Epithelial cell of proximal tubule (primary cell): ENCODE results near the gene CST11. TPM values are rescaled to one million over a fixed set of nuclear protein-coding genes. Genes with fewer than 3 reads are reported as not detected.
"Not testable (repeated sequence)": the region's sequence is repeated elsewhere in the genome, so short reads cannot be mapped to it uniquely, and the experiment has no call there.

ENCODE experiments used
- DNase-seq: peaks from one replicate; pipeline ENCODE4 v3.0.0-alpha.2; 2011; ENCODE audit warnings: low read depth
- H3K4me3 ChIP-seq: 2 replicates; pipeline ENCODE4 v1.5.1; 2011; ENCODE audit warnings: low read depth, mild to moderate bottlenecking, low read length
- CTCF ChIP-seq: conservative IDR thresholded peaks from 2 replicates; pipeline ENCODE4 v1.5.1; 2012; ENCODE audit warnings: low read depth, mild to moderate bottlenecking, low read length
- total RNA-seq: library from RNA; depleted of rRNA; stranded (reverse); fragments of >200 nt; gene quantifications from 2 replicates; pipeline ENCODE4 v1.2.3, GENCODE V29; 2015

Gene CST11
- total RNA-seq, 1 donor from 2014 or later: not detected

DNA sequence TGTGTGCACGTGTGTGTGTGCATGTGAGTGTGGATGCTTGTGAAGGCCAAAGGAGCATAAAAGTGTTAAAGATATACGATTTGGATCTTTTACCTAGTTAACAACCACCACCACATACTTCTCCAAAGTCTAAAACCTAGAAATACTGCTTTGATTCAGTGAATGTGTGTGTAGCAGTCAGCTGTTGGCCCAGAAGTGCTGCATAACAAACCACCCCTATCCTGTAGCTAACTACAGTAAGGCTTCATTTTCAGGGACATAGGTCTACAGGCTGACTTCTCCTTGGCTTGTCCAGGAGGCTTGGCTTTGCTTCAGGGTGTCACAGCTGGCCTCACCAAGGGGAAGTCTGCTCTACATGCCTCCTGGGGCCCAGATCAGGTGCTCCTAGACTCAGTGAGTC lies 35.8 kb upstream of the CST11 start:
- DNase-seq: no peak
- TF ChIP-seq CTCF: no peak

DNA sequence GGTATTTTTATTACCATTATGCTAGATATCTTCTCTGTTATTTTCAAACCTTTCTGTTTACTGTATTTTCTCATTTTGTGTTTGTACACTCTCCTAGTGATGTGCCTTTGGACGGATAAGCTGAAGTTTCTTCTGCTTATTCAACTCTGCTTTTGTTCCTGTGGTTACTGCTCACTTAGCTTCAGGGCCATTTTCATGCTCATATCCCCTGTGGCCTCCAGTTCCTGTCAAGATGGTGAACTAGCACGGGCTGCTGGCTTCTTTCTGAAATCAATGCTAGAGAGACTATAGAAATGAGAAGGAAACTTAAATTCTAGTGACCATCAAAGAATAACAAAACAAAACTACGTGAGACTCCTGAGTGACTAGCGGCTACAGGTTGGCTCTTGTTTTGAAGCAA lies 31.4 kb upstream of the CST11 start:
- TF ChIP-seq CTCF: no peak
- DNase-seq: no peak
- no peak overlapping the region for H3K4me3 ChIP-seq

More for the DNA sequence above, 35.8 kb upstream of the CST11 start:
- no peak overlapping the region for H3K4me3 ChIP-seq

DNA sequence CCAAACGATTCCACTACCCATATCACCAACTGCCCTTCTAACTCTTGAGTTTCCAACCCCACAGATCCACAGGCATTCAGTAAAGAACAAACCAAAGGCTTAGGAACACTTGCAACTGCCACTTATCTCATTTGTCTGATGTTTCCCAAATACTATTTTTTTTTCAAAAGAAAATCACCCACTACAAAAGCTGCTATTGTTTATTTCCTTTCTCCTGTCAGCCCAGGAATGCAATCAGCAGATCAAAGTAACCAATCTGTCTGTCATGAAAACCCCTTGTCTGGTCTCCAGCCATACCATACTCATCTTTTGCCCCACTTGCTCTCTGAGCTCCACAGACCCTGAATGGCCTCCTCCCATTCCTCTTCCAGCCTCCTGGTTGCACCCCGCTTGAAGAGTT lies 29.5 kb upstream of the CST11 start:
- DNase-seq: no peak
- no peak overlapping the region for H3K4me3 ChIP-seq
- TF ChIP-seq CTCF: no peak

DNA sequence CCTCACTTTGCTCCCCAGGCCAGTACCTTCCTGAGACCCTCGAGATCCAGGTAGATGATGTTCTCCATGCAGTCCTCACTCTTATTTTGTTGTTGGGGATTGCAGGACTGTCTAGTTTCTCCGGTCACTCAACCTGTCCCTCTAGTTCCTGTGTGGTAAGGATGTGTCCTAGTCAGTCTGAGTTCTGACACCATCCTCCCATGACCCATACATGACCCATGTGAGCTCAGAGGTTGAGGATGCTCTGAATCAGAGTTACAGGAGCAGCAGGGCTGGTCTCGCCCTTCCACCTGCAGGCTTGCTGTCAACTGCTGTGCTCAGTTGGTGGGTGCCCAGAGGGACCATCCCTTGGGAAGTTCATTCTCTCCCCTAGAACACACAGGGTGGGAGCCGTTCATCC lies 26.4 kb upstream of the CST11 start:
- DNase-seq: no peak
- no peak overlapping the region for H3K4me3 ChIP-seq
- TF ChIP-seq CTCF: no peak

DNA sequence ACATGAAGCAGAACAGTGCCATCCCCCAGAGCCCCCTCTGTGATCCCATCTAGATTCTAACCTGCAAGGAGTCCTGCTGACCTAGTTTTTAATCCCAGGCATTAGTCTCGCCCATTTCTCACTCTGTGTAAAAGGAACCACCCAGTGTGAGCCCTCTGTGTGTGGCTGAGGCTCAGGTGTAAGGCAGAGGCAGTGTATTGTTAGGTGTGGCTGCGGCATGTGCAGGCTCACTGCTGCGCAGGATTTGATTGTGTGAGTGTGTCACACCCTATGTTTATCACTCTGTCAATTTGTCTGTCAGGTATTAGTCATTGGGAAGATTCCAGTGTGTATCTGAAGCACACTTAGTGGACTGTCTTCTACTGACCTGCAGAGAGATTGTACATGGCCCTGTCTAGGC lies 24.5 kb upstream of the CST11 start:
- no peak for DNase-seq
- TF ChIP-seq CTCF: no peak
- H3K4me3 ChIP-seq: no peak overlapping the region

- no peak for TF ChIP-seq CTCF
- no peak overlapping the region for H3K4me3 ChIP-seq
- DNase-seq: no peak
Measured at GRCh38 chr20:23476015-23476754, 23.5 kb upstream of the CST11 start.

GRCh38 chr20:23475395-23475794 lies 22.7 kb upstream of the CST11 start:
- H3K4me3 ChIP-seq: no peak overlapping the region
- no peak for TF ChIP-seq CTCF
- DNase-seq: no peak

- not testable (repeated sequence) for DNase-seq, H3K4me3 ChIP-seq
Measured at GRCh38 chr20:23473293-23473692, 20.6 kb upstream of the CST11 start.

DNA sequence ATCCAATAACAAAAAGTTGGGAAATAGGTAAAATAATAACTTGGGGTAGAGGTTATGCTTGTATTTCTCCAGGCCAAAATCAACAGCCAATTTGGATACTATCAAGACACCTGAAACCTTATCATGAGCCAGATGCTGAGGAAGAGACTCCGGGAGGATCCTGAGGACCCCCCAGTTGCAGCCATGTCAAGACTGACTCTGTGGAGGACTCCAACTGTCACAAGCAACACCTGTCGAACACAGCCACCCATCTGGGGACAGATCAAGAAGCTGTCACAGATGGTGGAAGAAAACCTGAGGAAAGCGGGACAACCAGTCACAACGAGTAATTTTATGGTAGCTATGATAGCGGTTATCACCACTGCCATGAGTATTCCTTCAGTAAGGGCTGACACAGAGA lies 19.6 kb upstream of the CST11 start:
- not testable (repeated sequence) for DNase-seq

GRCh38 chr20:23466961-23467360 lies 14.3 kb upstream of the CST11 start:
- not testable (repeated sequence) for DNase-seq, H3K4me3 ChIP-seq

More for the DNA sequence above, 19.6 kb upstream of the CST11 start:
- not testable (repeated sequence) for H3K4me3 ChIP-seq
